AG04450 (cell line): ENCODE data around the gene GALNT9. TPM values are rescaled to one million over a fixed set of nuclear protein-coding genes. Genes with fewer than 3 reads are reported as not detected.

Source experiments
- CTCF ChIA-PET: fragments of 300-600, 350-600 bp; formaldehyde crosslinking; extraction: SDS; loops from one replicate; lab custom pipeline; 2022; ENCODE audit warnings: antibody characterized with exemption, inconsistent platforms; lab: Charles Lee
- POLR2A ChIA-PET: fragments of 350-600 bp; formaldehyde crosslinking; extraction: SDS; loops from one replicate; lab custom pipeline; 2021; ENCODE audit warnings: antibody characterized with exemption, inconsistent platforms; lab: Yijun Ruan, JAX
- DNase-seq: peaks from one replicate; pipeline ENCODE4 v3.0.0-alpha.2; 2011; ENCODE audit warnings: low read depth, low spot score
- H3K27ac ChIP-seq: one replicate; pipeline ENCODE4 v1.5.1; 2012; ENCODE audit warnings: low read depth, low read length, control low read depth
- H3K27me3 ChIP-seq: one replicate; pipeline ENCODE4 v1.6.0; 2012; ENCODE audit warnings: low read length; ENCODE audit not compliant: control insufficient read depth, insufficient read depth
- H3K4me3 ChIP-seq: 2 replicates; pipeline ENCODE4 v1.5.1; 2011; ENCODE audit warnings: mild to moderate bottlenecking, low read depth, low read length, control low read depth
- H3K9me3 ChIP-seq: 2 replicates; pipeline ENCODE4 v1.5.1; 2012; ENCODE audit warnings: low read length; ENCODE audit not compliant: control insufficient read depth, insufficient read depth
- polyA plus RNA-seq: library from polyadenylated mRNA; depleted of rRNA; stranded (reverse); fragments of >200 nt; gene quantifications from 2 replicates; pipeline ENCODE4 v1.2.3, GENCODE V29; 2011
- TF ChIP-seq, protein P1 (sequence below): IDR thresholded peaks from 2 replicates; pipeline ENCODE4 v1.5.1; 2011; ENCODE audit warnings: low read depth, low read length, control low read depth, inconsistent platforms

Gene GALNT9
- polyA plus RNA-seq, 1 experiment = not detected

DNA sequence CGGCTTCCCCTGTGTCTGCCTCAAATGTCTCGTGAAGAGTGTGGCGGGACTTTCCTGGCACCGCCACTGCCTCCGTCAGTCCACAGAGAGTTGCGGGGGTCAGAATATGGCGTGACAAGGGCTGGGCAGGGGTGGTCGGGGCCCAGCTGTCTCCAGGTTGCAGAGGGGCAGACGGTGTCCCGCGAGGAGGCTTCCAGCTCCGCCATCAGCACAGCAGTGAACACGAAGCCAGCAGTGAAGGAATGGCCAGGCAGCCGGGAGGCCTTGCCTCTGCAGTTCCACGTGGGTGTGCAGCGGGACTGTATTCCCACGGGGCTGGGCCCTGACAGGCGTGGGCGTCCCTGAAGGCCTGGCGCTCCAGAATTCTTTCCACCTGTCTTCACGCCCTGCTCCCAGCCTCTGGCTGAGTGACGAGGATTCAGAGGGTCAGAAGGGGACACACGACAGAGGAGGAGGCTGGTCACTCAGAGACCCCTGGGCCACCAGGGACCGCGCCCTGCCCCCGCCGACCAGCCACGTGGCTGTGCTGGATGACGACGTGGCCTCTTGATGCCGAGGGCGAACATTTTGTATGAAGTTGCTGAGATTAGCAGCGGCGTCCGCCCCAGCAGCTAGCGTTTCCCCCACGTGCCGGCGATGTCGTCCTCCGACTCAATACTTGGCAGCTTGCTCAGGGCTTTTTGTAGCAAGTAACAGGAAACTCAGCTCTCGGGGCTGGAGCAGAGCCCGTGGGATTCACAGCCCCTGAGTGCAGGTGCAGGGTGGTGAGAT, 25.0 kb upstream of the GALNT9 start:
- Histone ChIP-seq H3K27me3 (no peaks in the 10 kb centered on the region), H3K9me3 (peaks cover 85% of the 10 kb centered on the region), H3K27ac (no peak overlapping the region), H3K4me3 (no peak overlapping the region)
- TF ChIP-seq, protein P1, sequence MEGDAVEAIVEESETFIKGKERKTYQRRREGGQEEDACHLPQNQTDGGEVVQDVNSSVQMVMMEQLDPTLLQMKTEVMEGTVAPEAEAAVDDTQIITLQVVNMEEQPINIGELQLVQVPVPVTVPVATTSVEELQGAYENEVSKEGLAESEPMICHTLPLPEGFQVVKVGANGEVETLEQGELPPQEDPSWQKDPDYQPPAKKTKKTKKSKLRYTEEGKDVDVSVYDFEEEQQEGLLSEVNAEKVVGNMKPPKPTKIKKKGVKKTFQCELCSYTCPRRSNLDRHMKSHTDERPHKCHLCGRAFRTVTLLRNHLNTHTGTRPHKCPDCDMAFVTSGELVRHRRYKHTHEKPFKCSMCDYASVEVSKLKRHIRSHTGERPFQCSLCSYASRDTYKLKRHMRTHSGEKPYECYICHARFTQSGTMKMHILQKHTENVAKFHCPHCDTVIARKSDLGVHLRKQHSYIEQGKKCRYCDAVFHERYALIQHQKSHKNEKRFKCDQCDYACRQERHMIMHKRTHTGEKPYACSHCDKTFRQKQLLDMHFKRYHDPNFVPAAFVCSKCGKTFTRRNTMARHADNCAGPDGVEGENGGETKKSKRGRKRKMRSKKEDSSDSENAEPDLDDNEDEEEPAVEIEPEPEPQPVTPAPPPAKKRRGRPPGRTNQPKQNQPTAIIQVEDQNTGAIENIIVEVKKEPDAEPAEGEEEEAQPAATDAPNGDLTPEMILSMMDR = no peak
- CTCF ChIA-PET = no interaction called here
- DNase-seq = no peak
- POLR2A ChIA-PET = no interaction called here

DNA sequence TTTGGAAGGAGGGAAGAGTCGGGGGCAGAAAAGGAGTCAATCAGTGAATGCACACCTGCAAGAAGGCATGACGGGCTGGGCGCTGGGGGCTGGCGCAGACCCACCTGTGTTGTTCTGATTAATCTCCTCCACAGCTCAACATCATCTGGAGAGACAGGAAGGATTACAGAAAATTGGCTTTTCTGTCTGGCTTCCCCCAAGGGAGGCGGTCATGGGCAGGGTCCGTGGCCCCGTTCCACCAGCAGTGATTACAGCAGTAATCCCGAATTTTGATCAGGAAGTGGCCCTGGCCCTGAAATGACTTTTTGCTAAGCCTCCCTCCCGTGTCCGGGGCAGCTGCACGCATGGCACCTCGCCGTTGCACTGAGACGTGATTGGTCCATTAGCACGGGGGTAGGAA, 24.4 kb upstream of the GALNT9 start:
- Histone ChIP-seq H3K9me3 (peaks cover 82% of the 10 kb centered on the region), H3K27me3 (no peaks in the 10 kb centered on the region), H3K4me3 (no peak overlapping the region), H3K27ac (no peak overlapping the region)
- TF ChIP-seq, protein P1 = no peak
- no peak for DNase-seq
- CTCF ChIA-PET = no interaction called here
- POLR2A ChIA-PET = no interaction called here

DNA sequence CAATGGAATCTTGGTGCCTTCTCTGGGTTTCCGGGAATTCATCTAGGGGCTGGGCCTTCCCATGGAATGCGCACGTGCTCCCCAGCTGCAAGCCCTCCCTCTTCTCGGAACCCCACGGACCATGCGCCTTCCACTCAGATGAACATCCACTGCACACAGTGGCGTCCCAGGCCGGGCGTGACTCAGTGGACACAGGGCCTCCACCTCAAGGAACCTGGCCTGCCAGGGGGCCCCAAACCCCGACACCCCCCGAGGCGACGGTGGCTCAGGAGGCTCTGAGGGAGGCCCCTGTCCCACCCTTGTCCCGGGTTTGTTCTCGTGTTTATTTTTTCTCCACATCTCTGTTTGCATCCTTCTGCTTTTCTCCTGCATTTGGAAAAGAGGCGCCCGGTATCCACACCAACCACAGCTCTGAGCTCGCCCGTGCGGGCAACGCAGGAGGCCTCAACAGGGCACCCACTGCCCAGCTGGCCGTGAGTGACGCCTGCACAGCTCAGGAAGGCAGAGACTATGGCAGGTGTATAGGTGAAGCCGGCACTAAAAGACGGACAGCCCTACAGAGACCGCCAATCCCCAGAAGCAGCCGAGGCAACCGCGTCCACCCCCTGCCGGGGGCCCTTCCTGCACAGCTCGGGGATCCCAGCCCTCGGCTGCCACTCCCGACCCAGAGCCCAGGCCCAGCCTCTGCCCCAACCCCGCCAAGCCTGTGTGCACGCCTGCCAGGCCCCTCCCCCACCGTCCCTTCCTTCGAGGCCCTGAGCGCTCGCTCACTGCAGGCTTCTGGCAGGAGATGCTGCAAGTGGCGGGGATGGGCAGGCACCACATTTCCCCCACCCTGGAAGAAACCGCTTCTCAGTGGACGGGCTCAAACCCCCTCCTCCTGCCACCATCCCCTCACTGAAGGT, 23.8 kb upstream of the GALNT9 start:
- H3K27me3 ChIP-seq = no peaks in the 10 kb centered on the region
- H3K4me3 ChIP-seq = no peak overlapping the region
- TF ChIP-seq, protein P1 = no peak
- ChIA-PET CTCF (no interaction called here), POLR2A (no interaction called here)
- H3K27ac ChIP-seq = no peak overlapping the region
- peaks cover 82% of the 10 kb centered on the region for H3K9me3 ChIP-seq
- DNase-seq = no peak

DNA sequence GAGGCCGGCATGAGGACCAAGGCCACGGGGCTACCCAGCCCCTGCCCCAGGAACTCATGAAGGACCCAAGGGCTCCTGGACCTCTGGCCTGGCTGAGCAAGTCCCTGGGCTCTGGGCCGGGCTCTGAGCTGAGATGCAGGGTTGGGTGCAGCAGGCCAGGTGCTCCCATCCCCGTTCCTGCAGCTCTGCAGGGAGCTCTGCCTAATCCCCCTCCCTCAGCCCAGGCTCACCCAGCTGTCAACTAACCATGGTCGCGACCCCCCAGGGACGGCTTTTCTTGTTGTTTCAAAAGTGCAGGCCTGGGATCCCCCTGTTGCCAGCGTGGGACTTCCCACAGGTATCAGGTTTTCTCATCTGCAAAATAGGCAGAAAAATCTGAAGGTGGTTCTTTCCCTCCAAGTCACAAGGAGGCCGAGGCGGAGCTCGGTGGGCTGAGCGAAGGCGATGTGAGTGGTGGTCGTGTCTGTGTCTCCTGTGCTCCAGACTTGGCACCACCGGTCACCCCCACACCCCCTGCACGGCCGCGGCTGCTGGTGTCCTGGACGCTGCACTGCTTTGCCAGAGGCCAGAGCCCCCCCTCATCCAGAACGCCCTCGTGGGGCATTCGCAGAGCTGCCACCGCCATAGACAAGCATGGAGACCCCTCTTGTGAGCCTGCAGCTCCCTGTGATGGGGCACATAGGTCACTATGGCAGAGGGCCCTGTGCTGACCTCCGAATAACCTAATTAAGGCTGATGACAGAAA, 22.5 kb upstream of the GALNT9 start:
- Histone ChIP-seq H3K9me3 (peaks cover 82% of the 10 kb centered on the region), H3K4me3 (no peak overlapping the region), H3K27me3 (no peaks in the 10 kb centered on the region), H3K27ac (no peak overlapping the region)
- TF ChIP-seq, protein P1 = no peak
- no peak for DNase-seq
- CTCF ChIA-PET = no interaction called here
- POLR2A ChIA-PET = no interaction called here
